ENCODE results near the gene PREX1.

The PREX1 gene

DNA sequence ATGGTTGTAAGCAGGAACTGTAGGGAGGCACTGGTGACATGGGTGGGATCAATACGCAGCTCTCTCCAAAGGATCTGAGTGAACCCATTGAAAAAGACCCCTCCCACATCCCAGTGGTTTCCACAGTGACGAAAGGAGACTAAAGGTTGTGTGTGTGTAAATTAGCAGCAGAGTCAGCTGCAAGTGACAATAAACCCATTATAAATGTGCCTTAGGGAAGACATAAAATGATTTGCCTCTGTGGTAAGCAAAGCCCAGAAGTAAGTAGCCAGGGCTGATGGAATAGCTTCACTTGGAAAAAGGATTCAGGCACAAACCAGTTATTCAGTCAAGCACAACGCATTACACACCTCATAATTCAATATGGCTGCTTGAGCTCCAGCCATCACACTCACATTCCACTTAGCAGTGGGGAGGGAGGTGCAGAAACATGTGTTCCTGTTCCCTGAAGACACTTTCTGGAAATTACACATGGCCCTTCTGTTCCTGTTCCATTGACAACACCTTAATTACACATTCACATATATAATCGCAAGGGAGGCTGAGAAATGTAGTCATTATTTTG is 231.4 kb downstream of the PREX1 start:
- no peak for DNase-seq

DNA sequence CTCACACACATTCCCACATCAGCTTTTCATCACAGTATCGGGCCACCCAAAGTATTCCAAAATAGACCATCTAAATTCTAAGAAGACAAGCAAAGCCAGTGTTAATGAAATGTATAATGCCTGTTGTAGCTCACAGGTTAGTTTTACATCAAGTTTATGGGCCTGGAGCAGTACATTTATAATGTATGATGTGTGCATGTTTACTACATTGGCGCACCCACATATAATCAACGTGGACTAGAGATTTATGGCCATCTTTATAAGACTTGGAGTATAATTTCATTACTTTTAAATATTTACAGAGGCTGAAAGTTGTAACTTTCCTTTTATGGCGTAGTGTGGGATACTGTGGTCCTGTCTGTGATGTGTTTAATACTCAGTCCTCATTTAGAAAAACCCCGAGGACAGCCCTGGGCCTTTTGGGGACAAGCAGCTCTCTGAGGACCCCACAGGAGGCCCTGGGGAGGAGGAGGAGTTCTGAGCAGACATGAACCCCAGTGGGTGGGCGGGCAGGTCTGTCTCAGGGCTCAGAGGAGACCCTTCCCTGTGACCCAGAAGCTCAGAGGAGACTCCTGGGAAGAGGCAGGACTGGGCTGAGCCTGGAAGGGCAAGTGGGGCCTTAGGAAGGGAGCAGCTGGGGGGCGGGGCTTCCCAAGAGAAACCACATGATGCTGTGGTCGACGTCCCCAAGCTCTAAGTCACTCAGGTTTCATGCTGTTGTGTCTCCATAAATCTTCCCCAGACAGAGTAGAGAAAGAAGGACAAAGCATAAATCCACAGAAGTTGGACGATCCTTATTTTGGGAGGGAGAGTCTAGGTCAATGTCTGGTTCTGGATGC is 232.1 kb downstream of the PREX1 start:
- DNase-seq, result no peak

DNA sequence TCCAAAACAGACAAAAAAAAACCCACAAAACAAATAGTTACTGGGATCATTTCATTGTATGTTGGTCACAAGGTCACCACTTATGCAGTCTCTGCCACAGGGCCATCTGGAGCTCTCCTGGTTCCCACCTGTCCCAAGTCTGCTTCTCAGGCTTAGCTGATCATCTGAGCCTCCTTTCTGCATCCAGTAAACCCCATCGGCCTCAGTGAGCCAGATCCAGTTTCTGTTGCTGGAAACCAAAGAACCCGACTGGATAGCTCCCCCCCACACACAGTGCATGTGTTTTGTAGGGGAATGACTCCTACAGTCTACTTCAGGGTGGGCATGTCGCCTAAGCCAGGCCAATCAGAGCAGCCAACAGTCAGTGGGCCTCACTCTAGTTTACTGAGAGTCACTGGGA is 233.3 kb downstream of the PREX1 start:
- no peak for DNase-seq

DNA sequence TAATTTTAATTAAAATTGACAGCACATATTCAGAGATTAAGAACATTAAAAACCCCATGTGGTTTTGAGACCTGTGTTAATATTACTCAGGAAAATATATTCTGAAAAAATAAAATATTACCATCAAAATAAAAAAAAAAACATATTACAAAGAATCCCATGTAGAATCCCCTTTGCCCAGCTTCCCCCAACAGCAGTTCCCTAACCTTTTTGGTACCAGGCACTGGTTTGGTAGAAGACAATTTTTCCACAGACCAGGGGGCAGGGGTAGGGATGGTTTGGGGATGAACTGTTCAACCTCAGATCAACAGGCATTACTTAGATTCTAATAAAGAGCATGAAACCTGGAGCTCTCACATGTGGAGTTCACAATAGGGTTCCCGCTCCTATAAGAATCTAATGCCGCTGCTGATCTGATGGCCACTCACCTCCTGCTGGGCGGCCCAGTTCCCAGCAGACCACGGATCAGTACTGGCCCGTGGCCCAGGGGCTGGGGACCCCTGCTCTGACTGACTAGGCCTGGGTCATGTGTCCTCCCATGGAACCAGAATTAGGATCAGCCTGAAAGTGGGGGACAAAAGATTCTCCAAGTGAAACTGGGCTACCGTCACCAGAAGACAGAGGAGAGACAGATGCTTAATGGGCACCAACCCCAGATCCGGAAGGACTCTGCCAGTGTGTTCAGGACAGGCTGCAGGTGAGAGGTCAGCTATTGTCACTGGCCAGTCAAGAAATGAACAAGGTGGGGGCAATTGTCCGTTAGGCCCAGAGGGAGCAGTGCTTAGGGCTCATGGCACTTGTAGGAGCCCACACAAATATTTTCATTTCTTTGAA is 235.5 kb downstream of the PREX1 start:
- no peak for DNase-seq

DNA sequence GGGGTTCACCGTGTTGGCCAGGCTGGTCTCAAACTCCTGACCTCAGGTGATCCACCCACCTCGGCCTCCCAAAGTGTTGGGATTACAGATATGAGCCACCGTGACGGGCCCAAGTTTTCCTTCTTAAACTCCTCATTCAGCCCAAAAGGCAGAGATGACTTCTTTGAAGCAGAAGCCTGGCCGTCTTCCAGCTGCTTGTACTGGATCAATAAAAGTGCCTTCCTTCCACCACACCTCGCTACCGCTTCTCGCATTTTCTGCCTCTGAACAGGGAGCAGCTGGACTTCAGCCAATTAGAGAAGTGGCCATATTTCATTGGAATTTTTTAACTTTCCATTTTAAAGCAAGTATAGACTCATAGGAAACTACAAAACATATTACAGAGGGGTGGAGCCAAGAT is 241.1 kb downstream of the PREX1 start:
- no peak for DNase-seq

DNA sequence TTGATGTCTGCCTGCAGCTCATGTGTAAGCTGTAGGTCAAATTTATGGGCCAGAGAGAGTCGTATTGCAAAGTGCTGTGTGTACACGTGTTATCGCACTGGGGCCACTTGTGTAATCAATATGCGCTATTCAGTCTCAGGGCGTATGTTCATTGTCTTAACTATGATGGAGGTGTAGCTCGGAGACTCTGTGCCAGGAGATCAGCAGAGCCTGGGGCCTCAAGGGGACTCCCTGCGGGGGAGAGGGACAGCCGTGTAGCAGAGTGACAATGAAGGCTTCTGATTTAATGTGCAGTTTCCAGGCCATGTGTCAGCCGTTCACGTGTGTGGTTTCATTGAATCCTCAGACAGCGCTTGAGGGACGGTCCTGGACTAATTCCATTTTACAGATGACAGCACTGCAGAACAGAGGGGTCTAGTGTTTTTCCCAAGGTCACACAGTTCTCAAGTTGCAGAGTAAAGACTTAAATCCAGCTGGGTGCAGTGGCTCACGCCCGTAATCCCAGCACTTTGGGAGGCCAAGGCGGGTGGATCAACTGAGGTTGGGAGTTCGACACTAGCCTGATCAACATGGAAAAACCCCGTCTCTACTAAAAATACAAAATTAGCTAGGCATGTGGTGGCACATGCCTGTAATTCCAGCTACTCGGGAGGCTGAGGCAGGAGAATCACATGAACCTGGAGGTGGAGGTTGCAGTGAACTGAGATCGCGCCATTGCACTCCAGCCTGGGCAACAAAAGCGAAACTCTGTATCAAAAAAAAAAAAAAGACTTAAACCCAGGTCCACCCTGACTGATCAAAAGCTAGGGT is 242.5 kb downstream of the PREX1 start:
- no peak for DNase-seq

DNA sequence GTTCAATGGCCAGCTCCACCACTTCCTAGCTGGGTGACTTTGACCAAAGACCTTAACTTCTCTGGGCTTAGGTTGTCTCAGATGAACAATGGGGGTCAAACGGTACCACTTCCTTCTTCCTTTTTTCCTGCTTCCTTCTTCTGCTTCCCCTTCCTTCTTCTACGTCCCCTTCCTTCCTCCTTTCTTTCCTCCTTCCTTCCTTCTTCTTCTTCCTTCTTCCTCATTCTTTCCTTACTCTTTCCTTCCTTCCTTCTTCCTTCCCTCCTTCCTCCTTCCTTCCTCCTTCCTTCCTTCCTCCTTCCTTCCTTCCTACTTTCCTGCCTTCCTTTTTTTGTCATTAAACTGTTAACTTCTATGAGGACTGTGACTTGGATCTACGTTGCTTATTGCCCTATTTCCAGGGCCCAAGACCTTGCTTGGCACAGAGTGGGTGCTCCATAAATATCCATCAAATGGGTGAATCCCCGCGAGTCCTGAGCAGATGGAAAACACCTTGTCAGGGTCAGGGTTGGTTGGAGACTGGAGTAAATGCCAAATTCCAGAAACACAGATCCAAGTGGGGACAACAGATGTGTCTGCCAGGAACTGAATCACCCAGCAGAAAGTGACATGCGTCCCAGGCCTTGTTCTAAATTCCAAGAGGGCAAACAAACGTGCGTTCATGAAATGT is 243.3 kb downstream of the PREX1 start:
- no peak for DNase-seq

DNA sequence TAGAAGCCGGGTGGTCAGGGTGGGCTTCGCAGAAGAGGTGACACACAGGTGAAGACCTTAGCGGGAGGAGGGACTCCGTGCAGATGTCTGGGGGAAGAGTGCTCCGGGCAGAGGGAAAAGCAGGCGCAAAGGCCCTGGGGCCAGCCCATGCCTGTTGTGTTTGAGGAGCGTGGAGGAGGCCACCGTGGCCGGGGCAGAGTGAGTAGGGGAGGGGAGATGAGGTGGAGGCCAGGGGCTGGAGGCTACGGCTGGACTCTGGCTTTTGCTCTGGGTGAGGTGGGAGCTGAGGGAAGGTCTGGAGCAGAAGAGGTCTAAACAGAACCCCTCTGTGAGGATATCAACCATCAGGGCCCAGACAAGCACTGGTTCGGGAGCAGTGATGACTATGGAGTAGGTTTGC is 244.0 kb downstream of the PREX1 start:
- DNase-seq, result no peak

DNA sequence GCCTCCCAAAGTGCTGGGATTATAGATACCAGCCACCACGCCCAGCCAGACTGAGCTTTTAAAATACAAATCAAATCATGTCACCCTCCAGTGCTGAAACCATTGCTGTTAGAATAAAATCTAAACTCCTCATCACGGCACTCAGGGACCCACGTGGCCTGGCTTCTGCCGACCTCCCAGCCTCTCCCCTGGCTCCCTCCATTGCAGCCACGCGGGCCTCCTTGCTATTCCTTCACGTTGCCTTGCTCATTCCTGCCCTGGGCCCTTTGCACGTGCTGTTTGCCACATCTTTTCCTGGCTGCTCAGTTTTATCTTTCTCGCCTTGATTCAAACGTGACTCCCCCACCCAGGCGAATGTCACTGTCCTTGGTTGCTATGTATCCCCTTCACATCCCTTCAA is 244.6 kb downstream of the PREX1 start:
- DNase-seq, result no peak

DNA sequence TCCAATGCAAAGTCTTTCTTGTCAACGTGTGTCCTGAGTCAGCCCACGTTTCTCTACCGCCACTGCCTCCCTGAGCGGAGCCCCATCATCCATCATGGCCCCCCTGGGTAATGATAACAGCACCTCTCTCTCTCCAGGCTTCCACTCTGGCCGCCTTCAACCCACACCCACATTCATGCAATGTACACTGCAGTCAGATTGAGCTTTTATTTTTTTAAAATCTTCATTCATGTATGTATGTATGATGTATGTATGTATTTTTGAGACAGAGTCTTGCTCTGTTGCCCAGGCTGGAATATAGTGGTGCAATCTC is 245.2 kb downstream of the PREX1 start:
- DNase-seq, result no peak

DNA sequence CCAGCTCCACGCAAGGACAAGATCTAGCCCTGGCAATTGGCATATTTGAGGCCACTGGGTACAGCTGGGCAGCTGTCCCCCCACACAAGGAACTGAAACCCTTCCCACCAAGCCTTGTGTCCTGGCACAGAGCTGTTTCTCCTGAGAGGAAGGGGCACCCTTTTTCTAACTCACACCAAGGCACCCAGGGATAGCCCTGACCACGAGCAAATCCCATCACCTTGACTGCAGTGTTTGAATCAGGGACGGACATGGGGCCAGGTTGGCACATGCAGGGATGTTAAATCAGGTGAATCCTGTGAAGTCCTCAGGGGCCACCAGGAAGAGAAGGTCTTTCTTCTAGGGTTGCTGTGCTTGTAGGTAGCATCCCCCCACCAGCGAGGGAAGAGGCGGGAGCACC is 246.6 kb downstream of the PREX1 start:
- no peak for DNase-seq

DNA sequence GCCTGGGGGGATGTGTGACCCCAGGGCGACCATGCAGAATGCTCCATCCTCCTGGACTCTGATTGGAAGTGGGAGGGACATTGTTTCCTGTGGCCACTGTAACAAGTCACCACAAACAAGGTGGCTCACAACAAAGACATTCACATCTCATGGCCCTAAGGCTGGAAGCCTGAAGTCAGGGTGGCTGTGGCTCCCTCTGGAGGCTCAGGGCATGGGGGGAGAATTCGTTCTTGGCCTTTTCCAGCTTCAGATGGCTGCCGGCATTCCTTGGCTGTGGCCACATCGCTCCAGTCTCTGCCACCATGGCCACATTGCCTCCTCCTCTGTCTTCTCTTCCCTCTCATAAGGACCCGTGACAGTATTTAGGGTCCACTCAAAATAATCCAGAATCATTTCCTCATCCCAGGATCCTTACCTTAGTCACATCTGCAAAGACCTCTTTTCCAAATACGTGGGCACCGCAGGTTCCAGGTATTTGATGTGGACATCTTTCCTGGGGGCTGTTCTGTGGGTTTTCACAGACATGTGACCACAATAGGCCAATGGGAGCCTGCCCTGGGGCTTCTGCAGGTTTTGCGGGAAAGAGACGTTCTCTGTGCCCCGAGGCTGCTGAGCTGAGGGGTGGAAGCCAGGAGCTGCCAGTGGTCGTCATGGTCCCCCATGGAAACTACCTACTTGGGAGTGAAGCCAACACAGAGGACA is 249.3 kb downstream of the PREX1 start:
- no peak for DNase-seq

DNA sequence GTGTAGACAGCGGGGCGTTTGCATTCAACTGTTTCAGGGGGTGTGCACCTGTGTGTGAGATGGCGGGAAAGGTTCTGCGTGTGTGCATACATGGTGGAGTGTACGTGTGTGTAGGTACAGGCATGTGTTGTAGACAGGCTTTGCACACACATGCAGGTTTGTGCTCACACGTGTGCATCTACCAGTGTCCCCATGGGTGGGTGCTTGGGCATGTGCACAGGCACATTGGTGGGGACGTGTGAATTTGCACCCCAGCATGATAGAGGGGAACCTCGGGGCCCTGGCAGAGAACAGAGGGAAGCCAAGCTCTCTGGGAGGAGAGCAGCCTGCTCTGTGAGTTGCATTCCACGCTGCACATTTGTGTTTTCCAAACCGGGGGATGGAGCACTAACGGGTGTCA is 250.2 kb downstream of the PREX1 start:
- no peak for DNase-seq

DNA sequence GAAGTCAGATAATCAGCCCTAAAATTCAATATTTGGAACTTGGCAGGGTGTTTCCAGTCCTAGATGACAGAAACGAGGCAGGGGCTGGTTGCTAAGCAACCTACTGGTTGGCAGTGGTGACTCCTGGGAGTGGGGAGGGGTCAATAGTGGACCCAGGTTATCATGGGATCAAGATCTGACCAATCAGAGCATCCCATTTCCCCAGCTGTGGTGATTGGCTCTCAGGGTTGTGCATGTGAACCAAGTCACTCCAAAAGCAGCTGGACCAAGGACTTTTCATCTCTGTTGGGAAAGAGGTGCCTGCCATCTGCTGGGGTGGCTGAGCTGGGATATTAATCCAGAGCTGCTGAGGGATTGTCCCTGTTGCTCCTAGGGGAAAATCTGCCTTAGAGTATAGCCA is 253.4 kb downstream of the PREX1 start:
- no peak for DNase-seq
